ENCODE measurements around the gene PARD3B.

The PARD3B gene

GRCh38 chr2:204901591-204901990, 356.3 kb downstream of the PARD3B start:
- no peak for DNase-seq

- no peak for DNase-seq
Observed at GRCh38 chr2:204909791-204910190, 364.5 kb downstream of the PARD3B start.

- DNase-seq, result no peak
Observed at GRCh38 chr2:204913312-204913711, 368.0 kb downstream of the PARD3B start.

- DNase-seq, result no peak
Observed at GRCh38 chr2:204913854-204914464, 368.7 kb downstream of the PARD3B start.

- no peak for DNase-seq
Observed at GRCh38 chr2:204914708-204915107, 369.4 kb downstream of the PARD3B start.

GRCh38 chr2:204917089-204917701, 371.9 kb downstream of the PARD3B start:
- no peak for DNase-seq

GRCh38 chr2:204920776-204921175, 375.5 kb downstream of the PARD3B start:
- DNase-seq, result no peak

GRCh38 chr2:204923957-204924356, 378.7 kb downstream of the PARD3B start:
- DNase-seq, result no peak

GRCh38 chr2:204931562-204931961, 386.3 kb downstream of the PARD3B start:
- no peak for DNase-seq

GRCh38 chr2:204933735-204934374, 388.6 kb downstream of the PARD3B start:
- no peak for DNase-seq

- no peak for DNase-seq
Observed at GRCh38 chr2:204944927-204945326, 399.7 kb downstream of the PARD3B start.

GRCh38 chr2:204945376-204945775, 400.1 kb downstream of the PARD3B start:
- no peak for DNase-seq

- no peak for DNase-seq
Observed at GRCh38 chr2:204946892-204947291, 401.6 kb downstream of the PARD3B start.

- no peak for DNase-seq
Observed at GRCh38 chr2:204947405-204947804, 402.1 kb downstream of the PARD3B start.

GRCh38 chr2:204948024-204948763, 402.9 kb downstream of the PARD3B start:
- no peak for DNase-seq

- DNase-seq, result no peak
Observed at GRCh38 chr2:204948822-204949221, 403.5 kb downstream of the PARD3B start.

GRCh38 chr2:204950695-204951346, 405.5 kb downstream of the PARD3B start:
- DNase-seq, result no peak

- no peak for DNase-seq
Observed at GRCh38 chr2:204958371-204958770, 413.1 kb downstream of the PARD3B start.

GRCh38 chr2:204964414-204964813, 419.1 kb downstream of the PARD3B start:
- no peak for DNase-seq

GRCh38 chr2:204966245-204966644, 421.0 kb downstream of the PARD3B start:
- no peak for DNase-seq

- DNase-seq, result no peak
Observed at GRCh38 chr2:204967199-204967960, 422.1 kb downstream of the PARD3B start.

GRCh38 chr2:204971206-204971907, 426.1 kb downstream of the PARD3B start:
- no peak for DNase-seq
